AG10803 (cell line): ENCODE results near the gene FOXL2NB.

ENCODE experiments used
- DNase-seq: peaks from one replicate; pipeline ENCODE4 v3.0.0; 2010; ENCODE audit warnings: low read depth
- H3K4me3 ChIP-seq: 2 replicates; pipeline ENCODE4 v1.5.1; 2011; ENCODE audit warnings: mild to moderate bottlenecking, low read length, control low read depth
- TF ChIP-seq, protein P1 (sequence below): conservative IDR thresholded peaks from 2 replicates; pipeline ENCODE4 v1.5.1; 2011; ENCODE audit warnings: mild to moderate bottlenecking, low read length, control low read depth, inconsistent platforms

FOXL2NB gene

DNA sequence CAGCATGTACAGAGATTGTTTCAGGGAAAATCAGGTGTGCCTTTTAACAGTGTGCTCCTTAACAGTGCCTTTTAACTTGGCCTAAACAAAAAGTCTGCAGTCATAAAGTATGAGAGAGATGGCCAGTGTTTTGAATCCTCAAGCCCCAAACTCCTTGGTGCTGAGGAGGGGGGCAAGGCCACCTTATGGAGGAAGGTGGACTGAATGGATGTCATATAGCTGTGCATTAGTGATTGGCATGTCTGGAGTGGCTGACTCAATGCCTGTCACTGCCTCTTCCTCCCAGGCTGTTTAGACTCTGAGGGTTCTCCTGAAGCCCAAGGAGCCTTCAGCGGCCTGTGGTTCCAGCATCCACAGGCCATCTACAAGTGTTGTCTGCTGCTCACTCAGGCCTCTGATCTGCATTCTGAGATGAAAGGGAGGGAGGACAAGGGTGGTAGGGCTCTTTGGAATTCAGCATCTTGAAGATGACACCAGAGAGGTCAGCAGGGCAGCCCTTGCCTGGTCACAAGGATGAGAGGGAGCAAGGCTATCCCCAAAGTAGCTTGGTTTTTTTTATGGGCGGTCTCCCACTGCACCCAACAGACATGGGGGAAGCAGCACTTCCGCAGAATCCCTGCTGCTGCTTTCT is 1.5 kb downstream of the FOXL2NB start:
- TF ChIP-seq, protein P1, sequence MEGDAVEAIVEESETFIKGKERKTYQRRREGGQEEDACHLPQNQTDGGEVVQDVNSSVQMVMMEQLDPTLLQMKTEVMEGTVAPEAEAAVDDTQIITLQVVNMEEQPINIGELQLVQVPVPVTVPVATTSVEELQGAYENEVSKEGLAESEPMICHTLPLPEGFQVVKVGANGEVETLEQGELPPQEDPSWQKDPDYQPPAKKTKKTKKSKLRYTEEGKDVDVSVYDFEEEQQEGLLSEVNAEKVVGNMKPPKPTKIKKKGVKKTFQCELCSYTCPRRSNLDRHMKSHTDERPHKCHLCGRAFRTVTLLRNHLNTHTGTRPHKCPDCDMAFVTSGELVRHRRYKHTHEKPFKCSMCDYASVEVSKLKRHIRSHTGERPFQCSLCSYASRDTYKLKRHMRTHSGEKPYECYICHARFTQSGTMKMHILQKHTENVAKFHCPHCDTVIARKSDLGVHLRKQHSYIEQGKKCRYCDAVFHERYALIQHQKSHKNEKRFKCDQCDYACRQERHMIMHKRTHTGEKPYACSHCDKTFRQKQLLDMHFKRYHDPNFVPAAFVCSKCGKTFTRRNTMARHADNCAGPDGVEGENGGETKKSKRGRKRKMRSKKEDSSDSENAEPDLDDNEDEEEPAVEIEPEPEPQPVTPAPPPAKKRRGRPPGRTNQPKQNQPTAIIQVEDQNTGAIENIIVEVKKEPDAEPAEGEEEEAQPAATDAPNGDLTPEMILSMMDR = no peak
- H3K4me3 ChIP-seq = no peak overlapping the region
- no peak for DNase-seq

DNA sequence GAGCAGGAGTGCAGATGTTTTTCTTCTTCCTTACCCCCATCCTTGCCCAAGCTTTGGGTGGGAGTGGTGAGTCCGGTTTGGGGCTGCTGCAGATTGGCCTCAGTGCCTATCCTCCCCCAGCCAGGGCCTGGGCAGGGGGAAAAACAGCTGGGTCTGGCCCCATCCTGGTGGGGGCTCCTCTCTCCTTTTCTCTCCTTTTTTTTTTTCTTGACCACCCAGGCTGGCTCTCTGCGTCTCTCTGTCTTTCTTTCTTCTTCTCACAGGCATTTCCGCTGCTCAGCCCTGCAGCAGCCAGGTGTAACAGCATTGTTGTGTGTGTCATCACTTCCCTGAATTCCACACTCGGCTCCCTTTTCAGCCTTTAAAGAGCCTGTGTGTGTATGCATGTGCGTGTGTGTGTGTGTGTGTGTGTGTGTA is 2.0 kb downstream of the FOXL2NB start:
- TF ChIP-seq, protein P1 = no peak
- no peak for DNase-seq
- no peak overlapping the region for H3K4me3 ChIP-seq

DNA sequence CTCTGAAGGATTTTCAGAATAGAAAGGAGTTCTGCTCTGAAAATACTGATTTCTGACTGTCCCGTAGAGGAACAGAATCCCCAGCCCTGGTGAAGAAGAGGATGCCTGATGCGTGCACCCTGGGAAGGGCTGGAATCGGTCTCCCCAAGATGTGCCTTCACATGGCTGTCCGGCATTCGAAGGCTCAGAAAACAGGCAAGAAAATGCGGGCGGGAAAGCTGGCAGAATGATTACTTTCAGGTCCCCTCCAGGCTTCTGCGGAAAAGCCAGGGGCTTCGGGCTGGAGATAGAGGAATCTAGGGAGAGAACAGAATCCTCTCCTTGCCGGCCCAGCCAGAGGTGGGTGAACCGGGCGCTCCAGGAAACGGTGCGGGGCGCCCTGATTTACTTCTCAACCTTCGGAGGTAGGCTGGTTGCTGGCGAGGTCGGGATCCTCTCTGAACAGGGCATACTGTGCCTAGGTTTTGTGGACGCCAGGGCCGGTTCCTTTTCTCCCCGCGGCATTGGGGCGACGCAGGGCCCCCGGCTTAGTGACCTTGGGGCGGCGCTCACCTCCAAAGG is 2.5 kb downstream of the FOXL2NB start:
- TF ChIP-seq, protein P1 = no peak
- DNase-seq = no peak
- H3K4me3 ChIP-seq = no peak overlapping the region

DNA sequence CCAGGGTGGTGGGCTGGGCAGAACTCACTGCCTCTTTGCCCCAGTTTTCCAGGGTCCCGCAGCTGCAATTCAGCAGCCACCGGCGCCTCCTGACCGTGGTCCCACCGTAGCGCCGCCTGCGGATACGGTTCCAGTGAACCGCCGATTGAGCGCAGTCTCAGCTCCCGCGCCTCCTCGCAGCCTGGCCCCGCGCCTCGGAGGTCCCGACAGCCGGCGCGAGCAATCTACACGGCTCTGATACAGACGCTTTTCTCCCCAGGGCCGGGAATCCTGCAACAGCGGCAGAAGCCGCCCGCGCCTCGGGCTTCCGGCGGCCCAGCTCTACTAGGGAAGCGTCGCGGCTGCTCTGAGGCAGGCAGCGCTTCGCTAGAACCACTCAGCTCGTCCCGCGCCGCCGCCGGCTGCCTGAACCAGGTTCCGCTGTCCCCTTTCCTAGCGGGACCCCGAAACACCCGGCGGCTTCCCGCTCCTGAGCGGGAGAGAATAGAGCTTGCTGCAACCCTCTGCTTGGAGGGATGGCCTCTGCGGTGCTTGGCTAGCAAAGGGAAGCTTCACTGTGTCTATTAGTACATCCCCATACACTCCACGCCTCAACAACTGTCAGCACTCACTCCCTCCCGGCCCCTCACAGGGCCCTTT is 3.1 kb downstream of the FOXL2NB start:
- H3K4me3 ChIP-seq = no peak overlapping the region
- DNase-seq = no peak
- TF ChIP-seq, protein P1 = no peak

DNA sequence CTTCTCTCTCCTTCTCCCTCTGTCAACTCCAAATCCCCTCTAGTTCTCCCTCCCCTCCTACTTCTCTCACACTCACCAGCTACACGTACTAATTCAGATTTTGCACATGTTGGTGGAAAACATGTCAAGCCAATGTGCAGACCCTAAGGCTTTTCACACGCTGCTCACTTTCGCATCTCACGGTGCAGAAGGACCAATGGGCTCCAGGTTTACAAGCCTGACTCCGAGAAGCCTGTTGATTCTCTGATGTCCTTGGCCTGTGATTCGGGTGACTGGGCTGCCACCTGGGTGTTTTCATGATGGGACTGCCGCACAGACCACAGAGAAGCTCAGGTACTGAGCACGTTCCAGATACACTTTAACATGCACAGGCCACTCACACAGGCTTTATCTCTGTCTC is 3.7 kb downstream of the FOXL2NB start:
- no peak overlapping the region for H3K4me3 ChIP-seq
- DNase-seq = no peak
- TF ChIP-seq, protein P1 = no peak

DNA sequence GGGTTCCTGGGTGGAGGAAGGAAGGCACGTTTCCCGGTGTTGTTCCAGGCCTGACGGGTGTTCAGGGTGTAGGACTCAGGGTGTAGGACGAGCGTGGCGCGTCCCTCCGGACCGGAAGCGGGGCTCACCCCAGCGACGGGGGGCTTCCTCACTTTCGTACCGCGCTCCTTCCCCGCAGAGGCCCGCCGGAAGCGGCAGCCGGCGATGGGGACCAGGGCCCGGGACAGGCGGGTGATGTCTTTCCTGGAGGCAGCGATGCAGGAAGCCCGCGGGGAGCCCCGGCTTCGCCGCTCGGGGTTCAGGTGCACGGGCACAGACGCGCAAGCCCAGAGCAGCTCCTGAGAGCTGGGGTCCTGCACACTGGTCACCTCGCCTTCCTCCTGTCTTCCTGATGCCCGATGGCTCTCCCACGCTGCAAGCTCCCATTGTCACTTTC is 13.4 kb downstream of the FOXL2NB start:
- TF ChIP-seq, protein P1 = no peak
- DNase-seq = no peak
- peak overlapping the region; percentile 33 for H3K4me3 ChIP-seq

DNA sequence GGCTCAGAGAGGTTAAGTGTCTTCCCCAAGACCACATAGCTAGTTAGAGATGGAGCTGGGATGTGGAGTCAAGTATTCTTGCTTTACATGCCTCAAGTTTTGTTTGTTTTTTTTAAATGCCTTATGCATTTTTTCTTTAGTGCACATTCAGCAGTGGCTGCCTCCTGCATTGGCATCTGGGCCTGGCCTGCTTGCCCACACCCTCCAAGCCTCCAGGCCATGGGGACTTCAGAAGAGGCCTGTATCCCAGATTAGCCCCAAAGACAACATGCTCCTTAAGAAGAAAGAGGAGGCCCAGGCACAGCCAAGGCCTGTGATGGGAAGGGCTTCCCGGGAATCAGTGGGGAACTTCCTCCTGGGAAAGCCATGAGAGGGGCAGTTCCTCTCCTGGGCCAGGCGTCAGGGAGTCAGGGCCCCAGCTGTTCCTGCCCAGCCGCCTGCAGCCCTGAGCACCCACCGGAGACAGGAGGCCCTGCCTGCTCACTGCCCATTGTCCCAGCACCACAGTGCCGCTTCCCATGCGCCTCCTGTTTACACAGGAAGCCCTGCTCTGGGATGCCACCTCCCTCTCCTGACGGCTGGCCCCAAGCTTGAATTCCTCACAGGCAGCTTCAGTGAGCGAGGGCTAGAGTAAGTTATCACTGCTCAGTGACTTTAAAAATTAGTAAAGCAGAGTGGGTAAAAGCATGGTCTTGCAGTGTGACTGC is 16.0 kb downstream of the FOXL2NB start:
- DNase-seq = no peak
- H3K4me3 ChIP-seq = no peak overlapping the region
- TF ChIP-seq, protein P1 = no peak
